Caco-2 (cell line): Measurements from ENCODE around the gene RRAD. TPM values are rescaled to one million over a fixed set of nuclear protein-coding genes. Genes with fewer than 3 reads are reported as not detected.

Experiments used
- BruUV-seq: library from RNA; stranded (reverse); fragments of 400-500 nt; replicated peaks from 2 replicates; lab custom pipeline; 2021; lab: Mats Ljungman, UMichigan
- CTCF ChIA-PET: fragments of 300-600 bp; sonication (Branson Sonifier 250); formaldehyde crosslinking; loops from one replicate; lab custom pipeline; 2022; ENCODE audit warnings: antibody characterized with exemption; lab: Charles Lee
- POLR2A ChIA-PET: fragments of 300-600 bp; sonication (Branson Sonifier 250); formaldehyde crosslinking; loops from one replicate; lab custom pipeline; 2022; ENCODE audit warnings: antibody characterized with exemption; lab: Charles Lee
- DNase-seq, 2 experiments: peaks; one replicate each; pipeline versions ENCODE4 v3.0.0 to v3.0.0-alpha.2; 2020 to 2022
- H3K27me3 ChIP-seq: replicated peaks from 2 replicates; pipeline ENCODE4 v1.6.0; 2011; ENCODE audit warnings: low read length; ENCODE audit not compliant: control insufficient read depth, insufficient read depth
- H3K36me3 ChIP-seq: 2 replicates; pipeline ENCODE4 v1.5.1; 2011; ENCODE audit warnings: low read length; ENCODE audit not compliant: control insufficient read depth, insufficient read depth
- H3K4me1 ChIP-seq: fragments of 250-450 bp; sonication (Bioruptor Pico); 2 replicates; pipeline ENCODE4 v1.5.1; 2020; ENCODE audit warnings: mild to moderate bottlenecking
- H3K4me3 ChIP-seq: 2 replicates; pipeline ENCODE4 v1.5.1; 2011; ENCODE audit warnings: low read depth, mild to moderate bottlenecking, control low read depth, low read length
- H3K9me3 ChIP-seq: fragments of 250-450 bp; sonication (Bioruptor Pico); 2 replicates; pipeline ENCODE4 v1.5.1; 2020; ENCODE audit warnings: mild to moderate bottlenecking, moderate library complexity
- H3K27ac Mint-ChIP-seq: one replicate; pipeline ENCODE4 v1.8.0; 2022; ENCODE audit warnings: mixed read lengths; ENCODE audit not compliant: unreplicated experiment
- H3K27me3 Mint-ChIP-seq: one replicate; pipeline ENCODE4 v1.8.0; 2022; ENCODE audit warnings: mixed read lengths; ENCODE audit not compliant: insufficient read depth, unreplicated experiment
- H3K36me3 Mint-ChIP-seq: one replicate; pipeline ENCODE4 v1.8.0; 2022; ENCODE audit warnings: mild to moderate bottlenecking, mixed read lengths; ENCODE audit not compliant: insufficient read depth, unreplicated experiment
- H3K4me1 Mint-ChIP-seq: one replicate; pipeline ENCODE4 v1.8.0; 2022; ENCODE audit warnings: low read depth, mixed read lengths; ENCODE audit not compliant: unreplicated experiment
- H3K4me3 Mint-ChIP-seq: one replicate; pipeline ENCODE4 v1.8.0; 2022; ENCODE audit warnings: mild to moderate bottlenecking, moderate library complexity, mixed read lengths; ENCODE audit not compliant: unreplicated experiment
- H3K9me3 Mint-ChIP-seq: one replicate; pipeline ENCODE4 v1.8.0; 2022; ENCODE audit warnings: mixed read lengths; ENCODE audit not compliant: unreplicated experiment
- intact Hi-C: fragments of 100-400 bp; cut with micrococcal nuclease; formaldehyde crosslinking; loops from one replicate; pipeline ENCODE4 v1.10.0; 2022; ENCODE audit not compliant: unreplicated experiment
- total RNA-seq: library from RNA; stranded (reverse); gene quantifications from 2 replicates; pipeline ENCODE4 v1.2.3, GENCODE V29; 2022
- TF ChIP-seq, protein P1 (sequence below), 2 experiments: fragments of 200-600 bp in 1 of 2; IDR thresholded peaks; 1 replicate in 1 of 2; 2 replicates in 1 of 2; pipeline versions ENCODE4 v1.5.1 to v1.8.0; 2011 to 2022; ENCODE audit warnings: antibody characterized with exemption in 1 of 2, control low read depth in 1 of 2, inconsistent platforms in 1 of 2, low read depth in 1 of 2, low read length in 1 of 2, mild to moderate bottlenecking in 1 of 2, moderate library complexity in 1 of 2; ENCODE audit not compliant: insufficient read depth in 1 of 2, severe bottlenecking in 1 of 2, unreplicated experiment in 1 of 2

The RRAD gene
- total RNA-seq, 1 experiment from 2014 or later, result 1.1 TPM

- Mint-ChIP-seq H3K4me1 (peaks cover 3% of the 10 kb centered on the region), H3K36me3 (peaks cover 1% of the 10 kb centered on the region), H3K27ac (no peak overlapping the region), H3K27me3 (peaks cover 5% of the 10 kb centered on the region), H3K4me3 (no peak overlapping the region), H3K9me3 (no peaks in the 10 kb centered on the region)
- CTCF ChIA-PET, result interaction anchor here (0.6 to 2.8 kb wide), 10 partner anchors 9 to 116 kb away, joined by 3 to 36 read pairs (median 6); partner anchors contain the start of genes CDH16, NAE1 and PDP2
- H3K27me3 ChIP-seq, result no peaks in the 10 kb centered on the region
- TF ChIP-seq, protein P1, sequence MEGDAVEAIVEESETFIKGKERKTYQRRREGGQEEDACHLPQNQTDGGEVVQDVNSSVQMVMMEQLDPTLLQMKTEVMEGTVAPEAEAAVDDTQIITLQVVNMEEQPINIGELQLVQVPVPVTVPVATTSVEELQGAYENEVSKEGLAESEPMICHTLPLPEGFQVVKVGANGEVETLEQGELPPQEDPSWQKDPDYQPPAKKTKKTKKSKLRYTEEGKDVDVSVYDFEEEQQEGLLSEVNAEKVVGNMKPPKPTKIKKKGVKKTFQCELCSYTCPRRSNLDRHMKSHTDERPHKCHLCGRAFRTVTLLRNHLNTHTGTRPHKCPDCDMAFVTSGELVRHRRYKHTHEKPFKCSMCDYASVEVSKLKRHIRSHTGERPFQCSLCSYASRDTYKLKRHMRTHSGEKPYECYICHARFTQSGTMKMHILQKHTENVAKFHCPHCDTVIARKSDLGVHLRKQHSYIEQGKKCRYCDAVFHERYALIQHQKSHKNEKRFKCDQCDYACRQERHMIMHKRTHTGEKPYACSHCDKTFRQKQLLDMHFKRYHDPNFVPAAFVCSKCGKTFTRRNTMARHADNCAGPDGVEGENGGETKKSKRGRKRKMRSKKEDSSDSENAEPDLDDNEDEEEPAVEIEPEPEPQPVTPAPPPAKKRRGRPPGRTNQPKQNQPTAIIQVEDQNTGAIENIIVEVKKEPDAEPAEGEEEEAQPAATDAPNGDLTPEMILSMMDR (IDR thresholded peaks at IDR 0.05; ENCODE audit: insufficient read depth in 1 of 2, low read depth in 1 of 2, low read length in 1 of 2, severe bottlenecking in 1 of 2, unreplicated experiment in 1 of 2), result no peak
- no peak overlapping the region for H3K4me3 ChIP-seq
- POLR2A ChIA-PET, result no interaction called here
- no TSS peak for BruUV-seq
- H3K36me3 ChIP-seq, result no peaks in the 10 kb centered on the region
- intact Hi-C loops, result no loop called here
- peaks cover 8% of the 10 kb centered on the region; the same call in 1 of the 2 replicates for H3K4me1 ChIP-seq
- no peaks in the 10 kb centered on the region for H3K9me3 ChIP-seq
- DNase-seq, result no peak
Observed at GRCh38 chr16:66927918-66928649, 2.7 kb upstream of the RRAD start.

GRCh38 chr16:66926961-66927436 lies 1.7 kb upstream of the RRAD start:
- no peak overlapping the region for H3K4me3 ChIP-seq
- peak in 1 of 2 experiments; percentile 45 for DNase-seq
- H3K27me3 ChIP-seq, result no peaks in the 10 kb centered on the region
- intact Hi-C loops, result no loop called here
- no TSS peak for BruUV-seq
- TF ChIP-seq, protein P1 (IDR thresholded peaks at IDR 0.05; ENCODE audit: insufficient read depth in 1 of 2, low read depth in 1 of 2, low read length in 1 of 2, severe bottlenecking in 1 of 2, unreplicated experiment in 1 of 2), result no peak
- H3K4me1 ChIP-seq, result peaks cover 7% of the 10 kb centered on the region; the same call in 1 of the 2 replicates
- no peak overlapping the region for H3K4me3 Mint-ChIP-seq
- no peaks in the 10 kb centered on the region for H3K36me3 ChIP-seq
- POLR2A ChIA-PET, result no interaction called here
- no peaks in the 10 kb centered on the region for H3K9me3 Mint-ChIP-seq
- CTCF ChIA-PET, result interaction anchor here (0.6 to 2.8 kb wide), 3 partner anchors 22 to 87 kb away, joined by 3 to 36 read pairs (median 3); no protein-coding TSS in a partner anchor
- H3K36me3 Mint-ChIP-seq, result no peaks in the 10 kb centered on the region
- no peak overlapping the region for H3K27ac Mint-ChIP-seq
- peaks cover 5% of the 10 kb centered on the region for H3K27me3 Mint-ChIP-seq
- no peaks in the 10 kb centered on the region for H3K4me1 Mint-ChIP-seq
- no peaks in the 10 kb centered on the region for H3K9me3 ChIP-seq

GRCh38 chr16:66926171-66926947 lies 1.0 kb upstream of the RRAD start:
- no peak overlapping the region for H3K4me3 ChIP-seq
- Mint-ChIP-seq H3K27me3 (peaks cover 5% of the 10 kb centered on the region), H3K4me3 (peak overlapping the region; percentile 73), H3K27ac (peak overlapping the region; percentile 55), H3K36me3 (no peaks in the 10 kb centered on the region), H3K9me3 (no peaks in the 10 kb centered on the region), H3K4me1 (no peaks in the 10 kb centered on the region)
- intact Hi-C loops, result no loop called here
- BruUV-seq, result no TSS peak
- H3K27me3 ChIP-seq, result no peaks in the 10 kb centered on the region
- ChIA-PET CTCF (interaction anchor here (0.7 to 2.8 kb wide), 4 partner anchors 18 to 31 kb away, joined by 3 to 36 read pairs (median 4); no protein-coding TSS in a partner anchor), POLR2A (no interaction called here)
- TF ChIP-seq, protein P1 (IDR thresholded peaks at IDR 0.05; ENCODE audit: insufficient read depth in 1 of 2, low read depth in 1 of 2, low read length in 1 of 2, severe bottlenecking in 1 of 2, unreplicated experiment in 1 of 2), result no peak
- H3K4me1 ChIP-seq, result peaks cover 7% of the 10 kb centered on the region; the same call in 1 of the 2 replicates
- DNase-seq, result no peak
- H3K9me3 ChIP-seq, result no peaks in the 10 kb centered on the region
- H3K36me3 ChIP-seq, result no peaks in the 10 kb centered on the region
